Pulmonary artery endothelial cell (primary cell): ENCODE data around the gene DDX52. TPM values are rescaled to one million over a fixed set of nuclear protein-coding genes. Genes with fewer than 3 reads are reported as not detected.
"Not testable (repeated sequence)": the region's sequence is repeated elsewhere in the genome, so short reads cannot be mapped to it uniquely, and the experiment has no call there.

Experiments used
- DNase-seq: peaks from one replicate; pipeline ENCODE4 v3.0.0-alpha.2; 2011; ENCODE audit warnings: low read depth, low spot score
- total RNA-seq: library from RNA; depleted of rRNA; stranded (reverse); fragments of >200 nt; gene quantifications from 2 replicates; pipeline ENCODE4 v1.2.3, GENCODE V29; 2014

Gene DDX52
- total RNA-seq, 1 donor from 2014 or later = 28.6 TPM

GRCh38 chr17:37657202-37657601 is 14.0 kb upstream of the DDX52 start:
- DNase-seq = no peak

- DNase-seq = no peak
Observed at GRCh38 chr17:37651849-37652248, 8.6 kb upstream of the DDX52 start.

- no peak for DNase-seq
Observed at GRCh38 chr17:37650419-37651003, 7.3 kb upstream of the DDX52 start.

GRCh38 chr17:37648555-37648954 is 5.3 kb upstream of the DDX52 start:
- peak; percentile 87 for DNase-seq

- no peak for DNase-seq
Observed at GRCh38 chr17:37647856-37648255, 4.6 kb upstream of the DDX52 start.

GRCh38 chr17:37643869-37644268 is 623 bp upstream of the DDX52 start:
- no peak for DNase-seq

GRCh38 chr17:37642681-37643080 is 565 bp downstream of the DDX52 start:
- no peak for DNase-seq

GRCh38 chr17:37640015-37640414 is 3.2 kb downstream of the DDX52 start:
- no peak for DNase-seq

GRCh38 chr17:37637956-37638355 is 5.3 kb downstream of the DDX52 start:
- DNase-seq = no peak

GRCh38 chr17:37616430-37616829 is 26.8 kb downstream of the DDX52 start:
- DNase-seq = not testable (repeated sequence)

GRCh38 chr17:37614823-37615222 is 28.4 kb downstream of the DDX52 start:
- DNase-seq = no peak

GRCh38 chr17:37614391-37614790 is 28.9 kb downstream of the DDX52 start:
- DNase-seq = no peak

GRCh38 chr17:37610971-37611370 is 32.3 kb downstream of the DDX52 start:
- no peak for DNase-seq

- not testable (repeated sequence) for DNase-seq
Observed at GRCh38 chr17:37610041-37610420, 33.2 kb downstream of the DDX52 start.

- DNase-seq = peak; percentile 84
Observed at GRCh38 chr17:37609170-37610040, 33.8 kb downstream of the DDX52 start, which contains the start of gene SYNRG. Gene SYNRG, minus strand, starts transcription at chr17:37609418. Its CDS starts 63 bp downstream, at chr17:37609355.

GRCh38 chr17:37608351-37609169 is 34.7 kb downstream of the DDX52 start:
- DNase-seq = no peak

- DNase-seq = no peak
Observed at GRCh38 chr17:37607637-37608331, 35.5 kb downstream of the DDX52 start.

GRCh38 chr17:37605813-37606505 is 37.3 kb downstream of the DDX52 start:
- DNase-seq = no peak

- no peak for DNase-seq
Observed at GRCh38 chr17:37605081-37605480, 38.2 kb downstream of the DDX52 start.

GRCh38 chr17:37604556-37604955 is 38.7 kb downstream of the DDX52 start:
- no peak for DNase-seq

- DNase-seq = no peak
Observed at GRCh38 chr17:37598145-37598544, 45.1 kb downstream of the DDX52 start.
